GM19452 (cell line): ENCODE data around the gene ZFR.

Experiments used
- ATAC-seq: cut with Tn5 transposase; IDR thresholded peaks from one replicate; pipeline ENCODE4 v1.9.1; 2021; ENCODE audit not compliant: unreplicated experiment

Gene ZFR

GRCh38 chr5:32365623-32366022 lies 78.9 kb downstream of the ZFR start:
- ATAC-seq: no peak

GRCh38 chr5:32363030-32363429 lies 81.5 kb downstream of the ZFR start:
- no peak for ATAC-seq

GRCh38 chr5:32362527-32362926 lies 82.0 kb downstream of the ZFR start:
- ATAC-seq: no peak

- ATAC-seq: no peak
Measured at GRCh38 chr5:32360906-32361305, 83.6 kb downstream of the ZFR start.

- no peak for ATAC-seq
Measured at GRCh38 chr5:32358611-32359010, 85.9 kb downstream of the ZFR start.

GRCh38 chr5:32357658-32358057 lies 86.9 kb downstream of the ZFR start:
- ATAC-seq: no peak

- no peak for ATAC-seq
Measured at GRCh38 chr5:32355686-32356085, 88.9 kb downstream of the ZFR start.

- no peak for ATAC-seq
Measured at GRCh38 chr5:32353420-32353819, 91.1 kb downstream of the ZFR start.

- no peak for ATAC-seq
Measured at GRCh38 chr5:32352685-32353084, 91.9 kb downstream of the ZFR start.

- no peak for ATAC-seq
Measured at GRCh38 chr5:32346869-32347268, 97.7 kb downstream of the ZFR start.

- ATAC-seq: no peak
Measured at GRCh38 chr5:32343058-32343672, 101.4 kb downstream of the ZFR start.

GRCh38 chr5:32342656-32343055 lies 101.9 kb downstream of the ZFR start:
- ATAC-seq: no peak

- no peak for ATAC-seq
Measured at GRCh38 chr5:32339878-32340277, 104.7 kb downstream of the ZFR start.

- ATAC-seq: no peak
Measured at GRCh38 chr5:32339198-32339597, 105.3 kb downstream of the ZFR start.

GRCh38 chr5:32332966-32333365 lies 111.6 kb downstream of the ZFR start:
- ATAC-seq: no peak

- no peak for ATAC-seq
Measured at GRCh38 chr5:32332361-32332760, 112.2 kb downstream of the ZFR start.

GRCh38 chr5:32331935-32332274 lies 112.6 kb downstream of the ZFR start:
- no peak for ATAC-seq

GRCh38 chr5:32331217-32331934 lies 113.2 kb downstream of the ZFR start:
- ATAC-seq: no peak

- no peak for ATAC-seq
Measured at GRCh38 chr5:32330126-32330971, 114.2 kb downstream of the ZFR start.

- ATAC-seq: peak; percentile 83
Measured at GRCh38 chr5:32329395-32329834, 115.1 kb downstream of the ZFR start.

- ATAC-seq: no peak
Measured at GRCh38 chr5:32326216-32326772, 118.2 kb downstream of the ZFR start.

GRCh38 chr5:32325616-32326015 lies 118.9 kb downstream of the ZFR start:
- no peak for ATAC-seq
